SH-SY5Y (cell line): ENCODE data around the gene ASF1A.

Experiments used
- GATA2 ChIP-seq: IDR thresholded peaks from 2 replicates; pipeline ENCODE4 v1.6.1; 2011; ENCODE audit warnings: mild to moderate bottlenecking, low read depth, low read length
- GATA3 ChIP-seq: IDR thresholded peaks from 2 replicates; pipeline ENCODE4 v1.6.1; 2011; ENCODE audit warnings: low read depth, mild to moderate bottlenecking, low read length, moderate library complexity

Gene ASF1A

GRCh38 chr6:118953391-118953790 is 59.4 kb downstream of the ASF1A start:
- TF ChIP-seq GATA2 (no peak), GATA3 (no peak)
